ENCODE data around the gene FBN2.

FBN2 gene

DNA sequence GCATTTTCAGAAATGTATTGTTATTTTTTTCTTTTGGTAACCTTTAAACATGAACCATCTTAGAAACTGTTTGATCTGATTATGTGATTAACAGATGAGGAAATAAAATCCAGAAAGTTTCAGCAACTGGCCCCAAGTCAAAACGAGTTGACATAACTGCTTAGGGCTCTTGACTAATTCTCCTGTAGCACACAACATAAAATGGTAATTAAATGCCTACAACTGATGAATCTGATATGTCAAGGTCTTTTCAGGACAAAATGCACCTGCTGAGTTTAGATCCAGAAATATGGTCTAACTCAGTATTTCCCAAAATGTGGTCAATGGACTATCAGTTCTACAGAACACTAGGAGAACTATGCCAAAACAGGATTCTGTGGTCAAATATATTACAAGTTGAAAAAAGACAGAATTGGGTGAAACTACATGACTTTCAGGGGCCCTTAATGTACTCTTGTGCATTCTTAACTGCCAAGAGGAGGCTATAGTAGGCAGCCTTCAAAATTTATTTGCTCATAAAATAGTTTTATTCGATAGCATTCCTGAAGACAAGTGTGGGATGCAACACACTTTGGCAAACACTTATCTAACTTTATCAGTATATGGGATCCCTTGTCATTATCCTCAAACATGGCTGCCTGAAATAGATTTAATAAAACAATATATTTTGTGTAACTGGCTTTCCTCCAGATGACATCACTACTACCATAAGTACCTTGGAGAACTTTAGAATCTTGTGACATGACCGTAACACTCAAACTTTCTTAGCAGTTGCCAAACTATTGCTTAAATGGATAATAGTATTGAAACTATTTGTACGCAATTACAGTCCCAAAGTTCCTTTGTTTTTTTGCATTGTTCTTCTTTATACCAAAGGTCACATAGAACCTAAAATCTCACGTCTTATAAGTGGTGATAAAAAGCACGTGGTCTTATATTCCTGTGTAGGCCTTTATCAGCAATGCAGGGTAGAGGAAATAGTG lies 59.4 kb downstream of the FBN2 start:
- H3K4me3 ChIP-seq (ENCODE audit: low read depth, low read length): no peak overlapping the region
- H3K4me1 ChIP-seq (ENCODE audit: control insufficient read depth, insufficient read depth, low read length, unreplicated experiment): no peaks in the 10 kb centered on the region
- H3K79me2 ChIP-seq (ENCODE audit: control insufficient read depth, insufficient read depth, low read length, unreplicated experiment): no peaks in the 10 kb centered on the region
- no peaks in the 10 kb centered on the region for H3K27me3 ChIP-seq (ENCODE audit: insufficient read depth, low read length)
- H3K36me3 ChIP-seq (ENCODE audit: insufficient read depth, low read length): no peaks in the 10 kb centered on the region; the same call in 1 of the 2 replicates
- H3K27ac ChIP-seq (ENCODE audit: low read depth, low read length): no peak overlapping the region
- no peak overlapping the region for H2AFZ ChIP-seq (ENCODE audit: low read length, unreplicated experiment)

GRCh38 chr5:128477944-128478343 lies 60.1 kb downstream of the FBN2 start:
- no peaks in the 10 kb centered on the region for H3K4me1 ChIP-seq (ENCODE audit: control insufficient read depth, insufficient read depth, low read length, unreplicated experiment)
- H3K79me2 ChIP-seq (ENCODE audit: control insufficient read depth, insufficient read depth, low read length, unreplicated experiment): no peaks in the 10 kb centered on the region
- H2AFZ ChIP-seq (ENCODE audit: low read length, unreplicated experiment): no peak overlapping the region
- H3K27ac ChIP-seq (ENCODE audit: low read depth, low read length): no peak overlapping the region
- no peaks in the 10 kb centered on the region for H3K27me3 ChIP-seq (ENCODE audit: insufficient read depth, low read length)
- no peaks in the 10 kb centered on the region; the same call in 1 of the 2 replicates for H3K36me3 ChIP-seq (ENCODE audit: insufficient read depth, low read length)
- no peak overlapping the region for H3K4me3 ChIP-seq (ENCODE audit: low read depth, low read length)

DNA sequence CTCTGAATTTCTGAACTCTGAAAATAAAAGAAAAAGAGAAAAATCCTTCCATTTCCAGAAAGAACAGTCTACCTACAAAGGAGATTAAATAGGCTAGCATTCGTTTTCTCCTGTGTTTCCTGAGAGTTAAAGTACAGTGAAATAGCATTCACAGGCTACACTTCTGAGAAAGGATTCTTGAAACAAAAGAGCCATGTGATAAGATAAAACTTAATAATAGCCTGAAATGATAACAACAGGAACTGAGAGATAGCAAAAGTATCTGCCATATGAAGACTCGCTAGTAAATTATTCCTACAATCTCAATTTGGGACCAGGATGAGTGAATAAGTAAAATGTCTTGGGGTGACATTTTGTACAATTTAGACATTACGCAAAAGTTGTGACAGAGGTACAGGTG lies 62.4 kb downstream of the FBN2 start:
- no peak overlapping the region for H3K4me3 ChIP-seq (ENCODE audit: low read depth, low read length)
- no peaks in the 10 kb centered on the region for H3K79me2 ChIP-seq (ENCODE audit: control insufficient read depth, insufficient read depth, low read length, unreplicated experiment)
- H3K36me3 ChIP-seq (ENCODE audit: insufficient read depth, low read length): no peaks in the 10 kb centered on the region; the same call in 1 of the 2 replicates
- H3K4me1 ChIP-seq (ENCODE audit: control insufficient read depth, insufficient read depth, low read length, unreplicated experiment): peaks cover 3% of the 10 kb centered on the region
- H3K27me3 ChIP-seq (ENCODE audit: insufficient read depth, low read length): no peaks in the 10 kb centered on the region
- H2AFZ ChIP-seq (ENCODE audit: low read length, unreplicated experiment): no peak overlapping the region
- H3K27ac ChIP-seq (ENCODE audit: low read depth, low read length): no peak overlapping the region

- Histone ChIP-seq H3K36me3 (ENCODE audit: insufficient read depth, low read length) (no peaks in the 10 kb centered on the region; the same call in 1 of the 2 replicates), H3K4me3 (ENCODE audit: low read depth, low read length) (no peak overlapping the region), H3K79me2 (ENCODE audit: control insufficient read depth, insufficient read depth, low read length, unreplicated experiment) (no peaks in the 10 kb centered on the region), H3K27me3 (ENCODE audit: insufficient read depth, low read length) (no peaks in the 10 kb centered on the region), H2AFZ (ENCODE audit: low read length, unreplicated experiment) (no peak overlapping the region), H3K27ac (ENCODE audit: low read depth, low read length) (no peak overlapping the region), H3K4me1 (ENCODE audit: control insufficient read depth, insufficient read depth, low read length, unreplicated experiment) (peaks cover 7% of the 10 kb centered on the region)
Observed at GRCh38 chr5:128472919-128473318, 65.1 kb downstream of the FBN2 start.

DNA sequence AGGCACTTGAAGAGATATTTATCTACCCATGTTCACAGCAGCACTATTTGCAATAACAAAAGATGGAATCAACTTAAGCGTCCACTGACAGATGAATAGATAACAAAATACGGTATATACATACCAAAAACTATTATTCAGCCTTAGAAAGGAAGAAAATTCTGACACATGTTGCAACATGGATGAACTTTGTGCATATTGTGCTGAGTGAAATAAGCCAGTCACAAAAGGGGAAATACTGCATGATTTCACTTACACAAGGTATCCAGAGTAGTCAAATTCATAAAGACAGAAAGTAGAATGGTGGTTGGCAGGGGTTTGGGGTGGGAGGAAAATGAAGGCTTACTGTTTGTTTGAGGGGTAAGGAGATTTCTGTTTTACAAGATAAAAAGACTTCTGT lies 66.0 kb downstream of the FBN2 start:
- Histone ChIP-seq H2AFZ (ENCODE audit: low read length, unreplicated experiment) (no peak overlapping the region), H3K27ac (ENCODE audit: low read depth, low read length) (no peak overlapping the region), H3K27me3 (ENCODE audit: insufficient read depth, low read length) (no peaks in the 10 kb centered on the region), H3K4me1 (ENCODE audit: control insufficient read depth, insufficient read depth, low read length, unreplicated experiment) (peaks cover 7% of the 10 kb centered on the region), H3K4me3 (ENCODE audit: low read depth, low read length) (no peak overlapping the region), H3K36me3 (ENCODE audit: insufficient read depth, low read length) (no peaks in the 10 kb centered on the region; the same call in 1 of the 2 replicates), H3K79me2 (ENCODE audit: control insufficient read depth, insufficient read depth, low read length, unreplicated experiment) (no peaks in the 10 kb centered on the region)

GRCh38 chr5:128470663-128471062 lies 67.4 kb downstream of the FBN2 start:
- H3K4me1 ChIP-seq (ENCODE audit: control insufficient read depth, insufficient read depth, low read length, unreplicated experiment): peaks cover 7% of the 10 kb centered on the region

GRCh38 chr5:128469912-128470311 lies 68.1 kb downstream of the FBN2 start:
- Histone ChIP-seq H3K36me3 (ENCODE audit: insufficient read depth, low read length) (no peaks in the 10 kb centered on the region), H3K79me2 (ENCODE audit: control insufficient read depth, insufficient read depth, low read length, unreplicated experiment) (no peaks in the 10 kb centered on the region), H3K27ac (ENCODE audit: low read depth, low read length) (no peak overlapping the region), H2AFZ (ENCODE audit: low read length, unreplicated experiment) (no peak overlapping the region), H3K4me3 (ENCODE audit: low read depth, low read length) (no peak overlapping the region), H3K27me3 (ENCODE audit: insufficient read depth, low read length) (no peaks in the 10 kb centered on the region), H3K4me1 (ENCODE audit: control insufficient read depth, insufficient read depth, low read length, unreplicated experiment) (peaks cover 7% of the 10 kb centered on the region)

More at GRCh38 chr5:128470663-128471062, 67.4 kb downstream of the FBN2 start:
- H3K27me3 ChIP-seq (ENCODE audit: insufficient read depth, low read length): no peaks in the 10 kb centered on the region
- no peak overlapping the region for H3K27ac ChIP-seq (ENCODE audit: low read depth, low read length)
- H3K79me2 ChIP-seq (ENCODE audit: control insufficient read depth, insufficient read depth, low read length, unreplicated experiment): no peaks in the 10 kb centered on the region
- H3K4me3 ChIP-seq (ENCODE audit: low read depth, low read length): no peak overlapping the region
- no peak overlapping the region for H2AFZ ChIP-seq (ENCODE audit: low read length, unreplicated experiment)
- H3K36me3 ChIP-seq (ENCODE audit: insufficient read depth, low read length): no peaks in the 10 kb centered on the region; the same call in 1 of the 2 replicates

DNA sequence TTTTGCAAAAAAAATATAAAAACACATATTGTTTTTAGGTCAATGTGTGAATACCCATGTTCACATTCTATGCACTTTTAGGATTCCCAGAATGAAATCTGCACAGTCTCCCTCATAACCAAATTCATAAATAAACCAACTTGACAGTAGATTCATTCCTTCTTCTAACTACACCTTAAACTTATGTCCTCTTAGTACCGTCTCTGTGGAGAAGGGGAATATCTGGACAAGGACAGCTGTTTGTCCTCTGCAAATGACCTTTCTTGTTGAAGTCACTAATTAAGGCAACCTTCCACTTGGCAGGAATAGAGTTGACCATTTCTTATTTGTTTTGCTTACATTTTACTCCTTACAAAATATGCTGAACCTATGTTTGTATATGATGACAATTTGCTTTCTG lies 71.1 kb downstream of the FBN2 start:
- Histone ChIP-seq H2AFZ (ENCODE audit: low read length, unreplicated experiment) (no peak overlapping the region), H3K27ac (ENCODE audit: low read depth, low read length) (no peak overlapping the region), H3K4me3 (ENCODE audit: low read depth, low read length) (no peak overlapping the region), H3K27me3 (ENCODE audit: insufficient read depth, low read length) (no peaks in the 10 kb centered on the region), H3K79me2 (ENCODE audit: control insufficient read depth, insufficient read depth, low read length, unreplicated experiment) (no peaks in the 10 kb centered on the region), H3K36me3 (ENCODE audit: insufficient read depth, low read length) (no peaks in the 10 kb centered on the region), H3K4me1 (ENCODE audit: control insufficient read depth, insufficient read depth, low read length, unreplicated experiment) (peaks cover 11% of the 10 kb centered on the region)

DNA sequence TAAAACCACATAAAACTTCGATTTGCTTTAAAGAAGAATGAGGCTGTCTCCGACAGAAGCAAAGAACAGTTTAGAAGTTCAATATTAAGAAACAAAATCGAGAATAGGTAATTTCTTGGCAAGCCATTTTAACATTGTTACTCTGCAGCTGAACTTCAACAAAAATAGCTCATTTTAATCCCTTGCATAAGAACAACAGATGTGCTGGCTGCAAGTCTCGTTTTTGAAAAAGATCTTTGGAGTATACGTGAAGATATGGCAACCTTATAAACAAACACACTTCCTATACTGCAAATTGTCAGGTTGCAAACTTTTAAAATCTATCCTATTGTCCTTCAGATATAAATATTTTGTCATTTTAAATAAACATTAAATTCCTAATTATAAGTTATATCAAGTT lies 71.5 kb downstream of the FBN2 start:
- no peak overlapping the region for H2AFZ ChIP-seq (ENCODE audit: low read length, unreplicated experiment)
- no peak overlapping the region for H3K27ac ChIP-seq (ENCODE audit: low read depth, low read length)
- H3K27me3 ChIP-seq (ENCODE audit: insufficient read depth, low read length): no peaks in the 10 kb centered on the region
- peaks cover 11% of the 10 kb centered on the region for H3K4me1 ChIP-seq (ENCODE audit: control insufficient read depth, insufficient read depth, low read length, unreplicated experiment)
- no peaks in the 10 kb centered on the region for H3K79me2 ChIP-seq (ENCODE audit: control insufficient read depth, insufficient read depth, low read length, unreplicated experiment)
- no peak overlapping the region for H3K4me3 ChIP-seq (ENCODE audit: low read depth, low read length)
- H3K36me3 ChIP-seq (ENCODE audit: insufficient read depth, low read length): no peaks in the 10 kb centered on the region

- no peak overlapping the region for H3K27ac ChIP-seq (ENCODE audit: low read depth, low read length)
- no peaks in the 10 kb centered on the region for H3K27me3 ChIP-seq (ENCODE audit: insufficient read depth, low read length)
- no peak overlapping the region for H2AFZ ChIP-seq (ENCODE audit: low read length, unreplicated experiment)
- H3K4me3 ChIP-seq (ENCODE audit: low read depth, low read length): no peak overlapping the region
- peaks cover 4% of the 10 kb centered on the region for H3K4me1 ChIP-seq (ENCODE audit: control insufficient read depth, insufficient read depth, low read length, unreplicated experiment)
- H3K36me3 ChIP-seq (ENCODE audit: insufficient read depth, low read length): no peaks in the 10 kb centered on the region
- H3K79me2 ChIP-seq (ENCODE audit: control insufficient read depth, insufficient read depth, low read length, unreplicated experiment): no peaks in the 10 kb centered on the region
Observed at GRCh38 chr5:128464596-128464995, 73.4 kb downstream of the FBN2 start.

DNA sequence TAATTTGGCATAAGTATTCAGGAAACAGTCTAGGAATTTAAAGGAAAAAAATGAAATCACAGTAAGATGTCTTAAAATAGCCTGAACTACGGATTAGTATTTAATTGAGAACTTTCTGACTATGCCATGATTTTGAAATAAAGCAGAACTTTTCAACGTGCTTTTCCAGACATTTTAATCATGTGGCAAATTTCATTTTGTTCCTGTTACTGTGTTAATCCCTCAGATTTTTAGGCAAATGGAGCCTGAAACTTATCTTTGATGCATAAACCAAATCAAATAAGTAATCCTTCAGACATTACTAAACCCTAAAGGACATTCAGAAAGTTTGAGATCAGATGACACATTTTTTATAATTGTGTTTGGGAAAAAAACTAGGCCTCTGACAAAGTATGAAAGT lies 75.7 kb downstream of the FBN2 start:
- Histone ChIP-seq H3K4me3 (ENCODE audit: low read depth, low read length) (no peak overlapping the region), H3K27me3 (ENCODE audit: insufficient read depth, low read length) (no peaks in the 10 kb centered on the region), H3K4me1 (ENCODE audit: control insufficient read depth, insufficient read depth, low read length, unreplicated experiment) (peaks cover 4% of the 10 kb centered on the region), H3K27ac (ENCODE audit: low read depth, low read length) (no peak overlapping the region), H2AFZ (ENCODE audit: low read length, unreplicated experiment) (no peak overlapping the region), H3K79me2 (ENCODE audit: control insufficient read depth, insufficient read depth, low read length, unreplicated experiment) (no peaks in the 10 kb centered on the region), H3K36me3 (ENCODE audit: insufficient read depth, low read length) (no peaks in the 10 kb centered on the region)
